Activated T-cell treated with anti-CD3 and anti-CD28 coated beads, Interleukin-2, amount 50 U/mL, for 4 hours (primary cell): ENCODE results near the gene ADGRA1. TPM values are rescaled to one million over a fixed set of nuclear protein-coding genes. Genes with fewer than 3 reads are reported as not detected.

Experiments used
- ATAC-seq, 2 donors: fragments of 200-7000 bp; cut with Tn5 transposase; one replicate each; pipeline ENCODE4 v1.10.0; 2021
- DNase-seq: peaks from one replicate; pipeline ENCODE4 v3.0.0-alpha.2; 2020
- H3K27me3 Mint-ChIP-seq: one replicate; pipeline ENCODE4 v1.8.0; 2021; ENCODE audit warnings: low read depth, mixed read lengths
- H3K36me3 Mint-ChIP-seq: one replicate; pipeline ENCODE4 v1.8.0; 2022; ENCODE audit warnings: mixed read lengths; ENCODE audit not compliant: insufficient read depth
- H3K4me1 Mint-ChIP-seq: one replicate; pipeline ENCODE4 v1.8.0; 2021; ENCODE audit warnings: low read depth, mixed read lengths
- H3K4me3 Mint-ChIP-seq: one replicate; pipeline ENCODE4 v1.8.0; 2021; ENCODE audit warnings: mild to moderate bottlenecking, moderate library complexity, mixed read lengths
- H3K9me3 Mint-ChIP-seq: one replicate; pipeline ENCODE4 v1.8.0; 2021; ENCODE audit warnings: mixed read lengths
- total RNA-seq, 3 donors: library from RNA; stranded (reverse); gene quantifications; one replicate each; pipeline ENCODE4 v1.2.1, GENCODE V29; 2021

The ADGRA1 gene
- total RNA-seq, 3 donors from 2014 or later, result not detected

DNA sequence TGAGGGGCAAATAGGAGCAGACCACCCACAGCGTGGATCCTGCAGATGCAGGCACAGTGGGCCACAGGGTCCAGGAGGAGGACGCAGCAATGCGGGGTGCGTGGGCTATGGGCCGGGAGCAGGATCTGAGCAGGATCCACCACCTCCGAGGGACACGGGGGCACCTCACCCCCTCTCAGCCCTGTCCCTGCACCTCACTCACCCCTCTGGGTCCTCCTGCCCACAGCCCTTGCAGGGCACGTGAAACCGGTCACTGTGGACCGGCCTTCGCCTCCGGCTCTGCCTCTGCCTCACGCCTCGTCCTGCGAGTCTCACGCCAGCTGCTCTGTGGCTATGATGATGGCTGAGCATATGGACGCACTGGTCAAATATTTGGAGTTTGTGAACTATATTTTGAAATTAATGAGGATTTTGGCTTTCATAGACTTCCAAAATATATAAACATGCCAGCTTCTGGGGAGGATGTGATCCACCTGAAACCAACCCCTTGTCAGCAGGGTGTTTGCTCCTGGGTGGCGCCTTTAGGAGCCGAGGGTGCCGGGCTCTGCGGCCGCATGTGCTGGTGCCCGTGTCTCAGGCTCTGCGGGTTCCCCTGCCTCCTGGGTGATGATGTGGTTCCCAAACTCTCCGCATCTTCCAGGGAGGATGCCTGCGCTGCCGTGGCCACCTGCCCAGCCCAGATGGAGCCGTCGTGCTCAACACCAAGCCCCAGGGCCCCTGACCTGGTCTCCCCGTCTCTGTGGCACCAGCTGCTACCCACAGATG lies 11.3 kb upstream of the ADGRA1 start:
- H3K9me3 Mint-ChIP-seq, result no peaks in the 10 kb centered on the region
- no peaks in the 10 kb centered on the region for H3K4me1 Mint-ChIP-seq
- H3K4me3 Mint-ChIP-seq, result no peak overlapping the region
- ATAC-seq (no peak), DNase-seq (no peak)
- no peaks in the 10 kb centered on the region for H3K36me3 Mint-ChIP-seq
- H3K27me3 Mint-ChIP-seq, result peaks cover 5% of the 10 kb centered on the region

DNA sequence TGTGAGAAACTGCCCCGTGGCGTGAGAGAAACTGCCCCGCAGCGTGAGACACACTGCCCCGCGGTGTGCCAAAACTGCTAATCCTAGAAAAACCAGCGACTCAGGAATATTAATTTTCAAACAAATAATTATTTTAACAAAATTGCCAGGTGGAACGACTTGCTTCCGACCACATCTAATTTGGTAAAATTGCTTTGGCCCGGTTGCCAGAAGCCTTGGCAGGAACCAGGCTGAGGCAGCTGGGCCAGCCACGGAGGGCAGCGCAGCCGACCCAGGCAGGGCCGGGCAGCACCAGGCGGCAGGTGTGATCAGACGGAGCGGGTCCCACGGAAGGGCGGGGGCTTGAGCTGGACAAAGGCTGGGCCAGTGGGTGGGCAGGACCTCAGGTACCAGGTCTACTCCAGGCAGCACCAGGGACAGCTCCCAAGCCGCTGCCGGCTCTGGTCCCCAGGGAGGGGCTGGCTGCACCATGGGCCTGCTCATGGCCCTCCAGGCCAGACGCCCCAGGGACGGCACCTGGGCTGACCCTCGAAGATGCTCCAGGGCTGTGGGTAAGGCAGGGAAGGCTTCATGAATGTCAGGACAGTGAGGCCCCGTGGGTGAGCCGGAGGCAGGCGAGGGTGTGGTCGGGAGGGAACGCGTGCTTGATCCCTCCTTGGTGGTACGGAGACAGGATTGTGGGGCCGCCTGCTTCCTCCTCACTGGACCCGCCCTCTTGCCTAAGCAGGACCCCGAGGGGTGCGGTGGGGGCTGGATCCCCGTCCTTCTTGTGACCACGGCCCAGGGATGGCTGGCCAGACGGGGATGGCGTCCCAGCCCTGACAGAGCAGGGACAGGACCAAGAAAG lies 7.7 kb upstream of the ADGRA1 start:
- Mint-ChIP-seq H3K4me3 (no peak overlapping the region), H3K4me1 (no peaks in the 10 kb centered on the region), H3K9me3 (no peaks in the 10 kb centered on the region), H3K36me3 (no peaks in the 10 kb centered on the region), H3K27me3 (peaks cover 10% of the 10 kb centered on the region)
- no peak for DNase-seq
- no peak for ATAC-seq

DNA sequence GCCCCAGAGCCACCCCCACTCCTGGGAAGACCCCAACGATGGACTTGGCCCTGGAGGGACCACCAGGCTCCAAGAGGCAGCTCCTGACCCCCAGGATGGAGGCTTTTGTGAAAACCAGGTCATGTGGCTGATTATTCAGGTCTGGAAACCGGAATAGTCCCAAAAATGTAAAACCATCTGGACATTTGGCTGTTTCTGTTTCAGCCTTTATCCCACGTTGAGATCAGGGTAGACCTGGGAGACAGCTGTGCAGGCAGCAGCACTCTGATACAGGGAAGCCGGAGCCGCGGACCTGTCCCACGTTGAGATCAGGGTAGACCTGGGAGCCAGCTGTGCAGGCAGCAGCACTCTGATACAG lies 7.1 kb upstream of the ADGRA1 start:
- Mint-ChIP-seq H3K4me3 (no peak overlapping the region), H3K9me3 (no peaks in the 10 kb centered on the region), H3K36me3 (no peaks in the 10 kb centered on the region), H3K4me1 (no peaks in the 10 kb centered on the region), H3K27me3 (peaks cover 11% of the 10 kb centered on the region)
- ATAC-seq (no peak), DNase-seq (no peak)

DNA sequence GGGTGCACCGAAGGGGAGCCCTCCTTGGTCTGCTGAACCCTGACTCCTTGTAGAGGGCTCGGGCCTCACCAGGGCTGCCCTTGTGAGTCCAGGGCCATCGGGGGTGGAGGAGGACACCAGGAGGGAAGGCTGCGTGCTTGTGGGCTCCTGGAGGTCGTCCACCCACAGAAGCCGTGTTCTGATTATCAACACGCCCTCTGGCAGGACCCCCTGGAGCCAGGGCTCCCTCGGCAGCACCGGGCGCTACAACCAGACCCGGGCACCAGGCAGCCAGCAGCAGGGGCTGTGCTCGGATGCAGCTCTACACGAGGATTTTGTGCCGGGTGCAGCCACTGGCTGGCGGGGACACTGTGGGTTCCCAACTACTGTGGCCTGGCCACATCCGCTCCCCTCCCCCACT lies 6.1 kb upstream of the ADGRA1 start:
- no peaks in the 10 kb centered on the region for H3K4me1 Mint-ChIP-seq
- no peaks in the 10 kb centered on the region for H3K9me3 Mint-ChIP-seq
- DNase-seq (no peak), ATAC-seq (no peak)
- no peaks in the 10 kb centered on the region for H3K36me3 Mint-ChIP-seq
- no peak overlapping the region for H3K4me3 Mint-ChIP-seq
- H3K27me3 Mint-ChIP-seq, result peaks cover 12% of the 10 kb centered on the region

DNA sequence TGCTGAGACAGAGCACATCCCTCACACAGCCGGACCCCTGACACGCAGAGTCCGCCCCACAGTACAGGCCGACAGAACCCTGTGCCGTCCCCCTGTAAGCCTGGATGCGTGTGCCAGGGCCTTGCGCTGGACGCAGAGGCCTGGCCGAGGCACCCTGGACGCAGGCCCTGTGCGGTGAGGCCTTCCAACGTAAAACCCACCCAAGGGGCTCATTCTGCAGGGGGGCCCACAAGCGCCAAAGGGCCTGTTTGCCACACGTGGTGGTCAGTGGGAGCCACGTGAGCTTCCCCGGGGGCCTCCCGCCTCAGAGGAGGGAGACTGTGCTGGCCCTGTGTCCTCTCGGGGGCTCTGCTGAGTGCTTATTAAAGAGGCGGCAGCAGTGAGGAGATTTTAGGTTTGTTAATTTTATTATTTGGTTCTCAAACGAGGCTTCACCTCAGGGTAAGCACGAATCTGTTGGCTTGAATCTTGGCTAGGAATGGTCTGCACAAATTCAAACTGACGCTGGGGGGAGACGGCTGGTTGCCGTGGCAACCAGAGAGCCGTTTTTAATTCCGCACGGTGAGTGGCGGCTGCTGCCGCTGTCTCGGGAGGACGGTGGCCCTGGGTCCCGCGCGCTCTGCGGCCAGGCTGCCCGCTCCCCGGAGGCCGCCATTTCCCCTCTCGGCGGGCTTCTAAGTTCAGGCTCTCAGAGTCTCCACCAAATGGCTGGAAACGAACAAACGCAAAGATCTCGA lies 4.9 kb upstream of the ADGRA1 start:
- Mint-ChIP-seq H3K4me1 (peaks cover 3% of the 10 kb centered on the region), H3K27me3 (peaks cover 22% of the 10 kb centered on the region), H3K4me3 (no peak overlapping the region), H3K36me3 (no peaks in the 10 kb centered on the region), H3K9me3 (no peaks in the 10 kb centered on the region)
- no peak for ATAC-seq
- no peak for DNase-seq

DNA sequence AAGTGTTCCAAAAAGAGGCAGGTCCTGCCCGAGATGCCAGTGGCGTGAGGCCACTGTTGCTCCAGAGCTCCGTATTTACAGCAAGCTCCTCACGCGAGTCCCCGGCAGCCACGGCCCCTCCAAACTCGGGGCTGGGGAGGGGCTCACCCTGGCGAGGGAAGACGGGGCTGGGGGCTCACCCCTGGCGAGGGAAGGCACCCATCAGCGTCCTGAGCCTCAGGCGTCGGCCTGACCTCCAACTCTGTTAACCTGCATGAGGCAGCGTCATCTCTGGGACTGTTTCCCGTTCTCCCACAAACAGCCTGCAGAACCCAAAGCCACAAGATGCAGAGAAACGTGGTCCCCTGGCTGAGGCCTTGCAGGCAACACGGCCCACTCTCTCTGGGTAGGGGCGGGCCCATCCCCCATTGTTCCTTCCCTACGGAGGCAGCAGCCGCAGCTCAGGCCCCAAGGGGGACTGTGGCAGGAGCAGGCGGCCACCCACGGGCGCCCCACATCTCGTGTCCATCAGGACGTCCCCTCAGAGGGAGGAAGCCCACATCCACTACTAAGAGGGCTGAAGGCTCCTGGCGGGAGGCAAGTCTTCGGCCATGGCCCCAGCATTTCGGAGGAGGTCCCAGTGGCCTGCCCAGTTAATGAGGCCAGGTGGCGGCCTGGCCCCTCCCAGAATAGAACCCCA lies 4.2 kb upstream of the ADGRA1 start:
- ATAC-seq (no peak), DNase-seq (no peak)
- Mint-ChIP-seq H3K4me3 (no peak overlapping the region), H3K9me3 (no peaks in the 10 kb centered on the region), H3K4me1 (peaks cover 3% of the 10 kb centered on the region), H3K27me3 (peaks cover 22% of the 10 kb centered on the region), H3K36me3 (no peaks in the 10 kb centered on the region)

DNA sequence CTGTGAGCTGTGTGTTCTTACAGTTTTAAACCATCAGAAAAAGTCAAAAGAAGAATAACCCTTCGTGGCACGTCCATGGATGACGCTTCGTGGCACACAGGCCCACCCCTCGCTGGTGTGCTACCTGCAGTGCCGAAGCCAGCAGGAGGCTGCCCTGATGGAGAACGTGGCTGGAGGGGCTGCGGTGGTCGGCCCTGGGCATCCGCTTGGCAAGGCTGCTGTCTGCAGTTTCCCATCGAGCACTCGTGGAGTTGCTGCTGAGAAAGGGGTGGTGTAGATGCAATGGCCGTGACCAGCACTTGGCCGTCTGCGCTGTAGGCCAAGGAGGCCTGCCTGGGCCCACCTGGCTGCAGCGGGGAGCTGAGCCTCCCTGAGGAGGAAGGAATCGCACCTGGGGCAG lies 3.2 kb upstream of the ADGRA1 start:
- no peaks in the 10 kb centered on the region for H3K36me3 Mint-ChIP-seq
- peaks cover 26% of the 10 kb centered on the region for H3K27me3 Mint-ChIP-seq
- DNase-seq, result no peak
- no peak for ATAC-seq
- H3K4me3 Mint-ChIP-seq, result no peak overlapping the region
- no peaks in the 10 kb centered on the region for H3K9me3 Mint-ChIP-seq
- peaks cover 3% of the 10 kb centered on the region for H3K4me1 Mint-ChIP-seq

DNA sequence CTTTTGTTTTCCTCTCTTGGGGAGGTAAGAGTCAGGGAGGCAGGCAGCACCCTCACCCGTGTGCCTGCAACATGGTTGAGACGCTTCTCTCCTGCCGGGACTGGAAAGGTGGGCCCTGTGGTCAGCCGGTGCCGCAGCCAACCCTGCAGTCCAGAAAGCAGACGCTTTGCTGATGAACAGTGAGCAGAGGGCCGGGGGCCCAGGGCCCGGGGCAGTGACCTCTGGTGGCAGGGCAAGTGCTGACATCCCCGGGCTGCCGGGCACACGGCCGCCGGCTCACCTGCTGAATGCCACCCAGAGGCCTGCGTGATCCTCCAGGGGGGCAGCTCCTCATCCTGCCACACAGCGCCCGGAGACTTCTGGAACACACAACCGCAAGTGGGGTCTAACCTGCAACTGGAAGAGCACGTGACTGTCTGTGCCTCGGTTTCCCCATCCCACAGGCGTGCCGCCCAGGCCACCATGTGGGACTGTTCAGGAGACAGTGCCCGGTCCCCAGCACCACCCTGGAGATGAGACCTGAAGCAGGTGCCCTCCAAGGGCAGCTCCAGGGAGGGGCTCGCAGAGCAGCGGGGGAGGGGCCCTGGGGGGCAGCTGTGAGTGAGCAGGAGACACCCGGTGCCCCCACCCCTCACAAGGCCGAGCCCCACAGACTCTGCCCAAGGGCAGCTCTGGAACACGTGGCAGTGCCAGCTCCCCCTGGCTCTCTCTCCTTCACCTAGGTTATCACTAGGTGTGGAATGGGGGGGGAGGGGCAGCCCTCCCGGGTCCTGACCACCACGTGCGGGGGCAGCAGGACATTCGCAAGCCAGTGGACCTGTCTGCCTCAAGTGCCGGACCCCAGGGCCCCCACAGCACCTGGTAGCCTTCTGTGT lies 2.2 kb upstream of the ADGRA1 start:
- DNase-seq (no peak), ATAC-seq (no peak)
- H3K4me3 Mint-ChIP-seq, result no peak overlapping the region
- no peaks in the 10 kb centered on the region for H3K9me3 Mint-ChIP-seq
- peaks cover 3% of the 10 kb centered on the region for H3K4me1 Mint-ChIP-seq
- no peaks in the 10 kb centered on the region for H3K36me3 Mint-ChIP-seq
- peaks cover 27% of the 10 kb centered on the region for H3K27me3 Mint-ChIP-seq

DNA sequence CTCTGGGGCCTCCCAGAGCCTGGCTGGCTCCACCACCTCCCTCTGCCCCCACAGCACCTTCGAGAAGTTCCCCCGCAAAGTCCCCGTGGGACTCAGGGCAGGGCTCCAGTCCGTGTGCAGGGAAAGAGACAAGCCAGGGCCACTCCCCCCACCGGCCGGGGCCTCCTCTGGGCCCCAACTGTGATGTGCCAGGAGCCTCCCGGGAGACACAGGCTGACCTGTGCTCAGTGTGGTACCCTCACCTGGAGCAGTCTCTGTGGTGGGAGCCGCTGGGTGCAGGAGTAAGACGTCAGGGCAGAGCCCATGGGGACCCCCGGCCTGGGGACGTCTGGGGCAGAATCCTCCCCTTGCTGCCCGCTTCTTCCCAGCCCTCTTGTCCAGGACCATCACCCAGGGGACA lies 1.5 kb upstream of the ADGRA1 start:
- DNase-seq, result no peak

DNA sequence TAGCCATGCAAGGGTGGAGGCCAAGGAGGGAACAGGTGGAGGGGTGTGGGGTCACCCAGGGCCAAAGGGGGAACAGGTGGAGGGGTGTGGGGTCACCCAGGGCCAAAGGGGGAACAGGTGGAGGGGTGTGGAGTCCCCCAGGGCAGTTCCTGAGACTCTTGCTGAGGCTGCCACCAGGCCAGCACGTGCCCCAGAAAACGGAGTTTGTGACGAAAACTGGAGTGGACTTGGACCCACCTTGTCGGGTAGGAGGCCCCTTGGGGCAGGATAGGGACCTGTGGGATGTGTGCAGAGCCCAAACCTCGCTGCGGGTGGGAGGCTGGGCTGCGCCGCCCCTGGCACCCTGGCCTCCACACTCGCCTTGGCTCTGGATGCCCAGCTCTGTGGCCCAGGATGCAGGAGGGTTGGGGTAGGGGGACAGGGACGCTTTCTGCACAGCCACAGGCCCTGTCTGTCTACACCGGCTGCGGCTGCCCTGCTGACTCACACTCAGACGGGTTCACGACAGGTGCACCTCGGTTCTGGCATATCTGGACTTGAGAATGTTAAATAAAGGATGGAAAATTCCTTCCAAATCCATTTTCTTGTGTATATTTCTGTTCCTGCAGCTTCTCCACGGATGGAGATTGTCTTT lies 562 bp upstream of the ADGRA1 start:
- peaks cover 3% of the 10 kb centered on the region for H3K4me1 Mint-ChIP-seq
- peaks cover 33% of the 10 kb centered on the region for H3K27me3 Mint-ChIP-seq
- ATAC-seq, result no peak
- no peaks in the 10 kb centered on the region for H3K9me3 Mint-ChIP-seq
- DNase-seq, result no peak
- H3K4me3 Mint-ChIP-seq, result no peak overlapping the region
- no peaks in the 10 kb centered on the region for H3K36me3 Mint-ChIP-seq

More for the DNA sequence above, 1.5 kb upstream of the ADGRA1 start:
- no peaks in the 10 kb centered on the region for H3K36me3 Mint-ChIP-seq
- ATAC-seq, result no peak
- H3K4me1 Mint-ChIP-seq, result peaks cover 3% of the 10 kb centered on the region
- peaks cover 29% of the 10 kb centered on the region for H3K27me3 Mint-ChIP-seq
- H3K4me3 Mint-ChIP-seq, result no peak overlapping the region
- no peaks in the 10 kb centered on the region for H3K9me3 Mint-ChIP-seq

DNA sequence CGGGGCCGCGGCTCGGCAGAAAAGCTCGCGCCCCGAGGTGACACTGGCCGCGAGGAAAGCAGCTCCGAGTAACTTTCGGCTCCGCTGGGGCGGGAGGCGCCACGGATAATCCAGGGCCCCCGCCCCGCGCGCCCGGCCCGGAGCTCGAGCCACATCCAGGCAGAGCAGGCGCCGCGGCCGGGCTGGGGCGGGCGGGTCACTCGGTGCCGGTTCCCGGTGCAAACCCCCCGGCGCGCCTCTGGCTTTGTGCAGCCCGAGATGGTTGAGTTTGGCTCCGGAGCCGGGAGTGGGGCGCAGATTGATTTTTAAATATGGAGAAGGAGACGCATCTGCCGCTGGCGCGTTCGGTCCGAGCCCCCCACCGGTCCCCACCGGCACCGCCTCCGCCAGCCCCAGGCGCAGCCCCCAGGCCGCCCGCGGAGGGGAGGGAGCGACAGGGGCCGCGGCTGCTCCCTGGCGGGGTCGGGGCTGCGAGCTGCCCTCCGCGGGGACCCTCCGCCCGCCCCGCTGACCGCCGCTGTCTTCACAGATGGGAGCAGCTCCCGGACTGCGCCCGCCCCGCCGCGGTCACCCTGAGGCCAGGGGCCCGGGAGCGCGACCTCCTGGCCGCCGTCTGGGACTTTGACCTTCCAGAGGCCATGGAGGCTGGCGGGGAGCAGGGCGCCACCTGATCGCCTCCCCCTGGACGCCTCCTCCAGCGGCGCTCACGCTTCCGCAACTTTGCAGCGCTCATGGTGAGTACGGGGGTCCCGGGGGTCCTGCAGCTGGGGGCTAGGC lies 643 bp downstream of the ADGRA1 start:
- Mint-ChIP-seq H3K9me3 (no peaks in the 10 kb centered on the region), H3K36me3 (no peaks in the 10 kb centered on the region), H3K27me3 (peaks cover 34% of the 10 kb centered on the region), H3K4me3 (no peak overlapping the region), H3K4me1 (peaks cover 3% of the 10 kb centered on the region)
- DNase-seq (no peak), ATAC-seq (no peak)

DNA sequence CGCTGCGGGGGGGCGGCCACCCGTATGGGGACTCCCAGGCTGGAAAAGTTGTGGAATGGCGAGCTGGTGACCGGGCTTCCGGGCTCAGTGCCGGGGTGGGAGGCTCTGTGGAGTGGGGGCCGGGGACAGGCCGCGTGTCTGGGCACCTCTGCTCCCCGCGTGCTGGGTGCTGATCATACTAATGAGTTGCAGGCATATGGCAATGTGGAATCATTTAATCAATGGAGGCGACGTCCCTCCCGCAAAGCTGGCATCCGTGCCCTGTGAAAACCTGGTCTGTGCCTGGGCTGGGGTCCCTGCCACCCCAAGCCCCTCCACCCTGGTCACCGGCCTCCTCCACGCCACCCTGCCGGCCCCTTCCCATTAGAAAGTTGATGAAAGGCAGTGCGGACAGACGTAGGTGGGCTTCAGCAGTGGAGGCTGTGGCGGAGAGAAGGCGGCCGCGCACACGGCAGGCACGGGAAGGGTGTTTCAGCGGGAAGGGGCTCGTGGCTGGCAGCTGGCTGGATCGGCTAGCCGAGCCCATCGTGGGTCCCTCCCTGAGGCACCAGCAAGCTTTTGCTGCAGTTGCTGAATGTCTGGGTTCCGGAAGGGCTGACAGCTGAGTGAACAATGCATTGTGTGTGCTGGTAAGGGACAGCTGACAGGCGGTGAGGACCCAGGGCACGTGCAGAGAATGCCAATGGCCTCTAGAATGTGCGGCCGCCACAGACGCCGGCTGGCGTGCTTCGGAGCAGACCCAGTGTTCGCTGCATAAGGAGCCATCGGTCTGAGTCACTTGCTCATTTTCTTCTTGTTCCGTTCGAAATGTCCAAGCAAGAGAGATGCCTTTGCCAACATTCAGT lies 1.5 kb downstream of the ADGRA1 start:
- H3K9me3 Mint-ChIP-seq, result no peaks in the 10 kb centered on the region
- H3K27me3 Mint-ChIP-seq, result peaks cover 34% of the 10 kb centered on the region
- ATAC-seq, result no peak
- H3K4me1 Mint-ChIP-seq, result peaks cover 3% of the 10 kb centered on the region
- DNase-seq, result no peak
- H3K36me3 Mint-ChIP-seq, result no peaks in the 10 kb centered on the region
- no peak overlapping the region for H3K4me3 Mint-ChIP-seq
